UCSD-AML1 (cell line): Measurements from ENCODE around the gene MAP3K6.

Experiments used
- DNase-seq: peaks from one replicate; lab custom pipeline; 2025; ENCODE audit not compliant: unreplicated experiment; lab: John Stamatoyannopoulos, UW

The MAP3K6 gene

DNA sequence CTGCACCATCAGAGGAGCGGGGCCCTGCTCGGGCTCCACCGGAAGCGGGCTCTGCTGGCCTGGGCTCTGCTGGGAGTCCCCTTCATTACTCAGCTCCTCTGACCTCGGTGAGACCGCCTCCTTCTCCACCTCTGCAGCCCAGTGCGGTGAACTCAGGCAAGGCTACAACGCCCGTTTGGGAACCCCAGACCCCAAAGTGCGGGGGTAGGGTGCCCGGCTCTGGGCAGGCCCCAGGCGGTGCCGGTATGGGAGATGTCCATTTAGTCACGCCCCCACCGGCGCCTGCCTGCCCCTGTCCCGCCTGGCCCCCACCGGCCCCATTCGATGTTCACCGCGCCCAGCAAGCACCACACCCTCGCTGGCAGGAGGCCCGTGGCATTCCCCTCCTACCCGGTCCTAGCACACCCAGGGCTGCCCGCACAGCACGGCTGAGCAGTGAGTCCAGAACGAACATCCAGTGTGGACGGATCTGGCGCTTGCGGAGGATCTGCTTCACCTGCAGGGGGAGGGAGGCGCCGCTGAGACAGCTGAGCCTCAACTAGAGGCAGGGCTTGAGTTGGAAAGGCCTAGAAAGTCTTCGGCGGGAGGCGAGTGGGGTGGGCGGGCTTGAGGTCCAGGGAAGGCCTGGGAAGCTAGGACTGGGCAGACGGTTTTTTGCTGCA lies 10.0 kb downstream of the MAP3K6 start:
- no peak for DNase-seq

- no peak for DNase-seq
Measured at GRCh38 chr1:27356277-27356618, 10.5 kb downstream of the MAP3K6 start.

DNA sequence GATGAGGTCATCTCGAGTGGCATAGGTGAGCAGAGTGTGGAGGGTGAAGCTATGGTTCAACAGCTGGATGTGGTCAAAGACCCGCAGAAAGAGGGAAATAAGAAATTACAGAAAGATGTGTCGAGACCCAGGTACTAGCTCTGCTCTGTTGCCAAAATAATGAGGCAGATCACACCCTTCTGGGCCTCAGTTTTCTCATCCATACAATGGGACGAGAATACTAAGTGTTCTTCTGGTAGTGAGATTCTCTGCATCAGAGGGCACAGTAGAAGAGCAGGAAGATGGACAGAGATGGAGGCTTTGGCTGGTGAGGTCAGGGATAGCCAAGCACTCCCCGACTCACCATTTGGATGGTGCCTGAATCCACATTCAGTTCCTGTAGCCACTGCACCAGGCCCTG lies 11.1 kb downstream of the MAP3K6 start:
- DNase-seq: no peak

- DNase-seq: no peak
Measured at GRCh38 chr1:27353629-27354028, 13.1 kb downstream of the MAP3K6 start.

DNA sequence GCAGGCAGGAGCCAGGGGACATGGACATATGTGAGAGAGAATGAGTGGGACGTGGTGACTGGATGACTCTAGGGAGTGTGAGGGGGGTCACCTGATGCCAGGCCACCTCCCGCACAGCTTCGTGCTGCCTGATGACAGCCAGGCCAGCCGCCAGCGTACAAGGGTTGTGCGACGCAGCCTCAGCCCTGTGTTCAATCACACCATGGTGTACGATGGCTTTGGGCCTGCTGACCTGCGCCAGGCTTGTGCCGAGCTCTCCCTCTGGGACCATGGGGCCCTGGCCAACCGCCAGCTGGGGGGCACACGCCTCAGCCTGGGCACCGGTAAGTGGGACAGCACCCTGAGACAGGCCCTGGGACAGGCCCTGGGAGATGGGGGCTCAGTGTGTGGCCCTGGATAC lies 13.6 kb downstream of the MAP3K6 start:
- no peak for DNase-seq

- no peak for DNase-seq
Measured at GRCh38 chr1:27351541-27352107, 15.1 kb downstream of the MAP3K6 start.

- no peak for DNase-seq
Measured at GRCh38 chr1:27350663-27351540, 15.9 kb downstream of the MAP3K6 start.

DNA sequence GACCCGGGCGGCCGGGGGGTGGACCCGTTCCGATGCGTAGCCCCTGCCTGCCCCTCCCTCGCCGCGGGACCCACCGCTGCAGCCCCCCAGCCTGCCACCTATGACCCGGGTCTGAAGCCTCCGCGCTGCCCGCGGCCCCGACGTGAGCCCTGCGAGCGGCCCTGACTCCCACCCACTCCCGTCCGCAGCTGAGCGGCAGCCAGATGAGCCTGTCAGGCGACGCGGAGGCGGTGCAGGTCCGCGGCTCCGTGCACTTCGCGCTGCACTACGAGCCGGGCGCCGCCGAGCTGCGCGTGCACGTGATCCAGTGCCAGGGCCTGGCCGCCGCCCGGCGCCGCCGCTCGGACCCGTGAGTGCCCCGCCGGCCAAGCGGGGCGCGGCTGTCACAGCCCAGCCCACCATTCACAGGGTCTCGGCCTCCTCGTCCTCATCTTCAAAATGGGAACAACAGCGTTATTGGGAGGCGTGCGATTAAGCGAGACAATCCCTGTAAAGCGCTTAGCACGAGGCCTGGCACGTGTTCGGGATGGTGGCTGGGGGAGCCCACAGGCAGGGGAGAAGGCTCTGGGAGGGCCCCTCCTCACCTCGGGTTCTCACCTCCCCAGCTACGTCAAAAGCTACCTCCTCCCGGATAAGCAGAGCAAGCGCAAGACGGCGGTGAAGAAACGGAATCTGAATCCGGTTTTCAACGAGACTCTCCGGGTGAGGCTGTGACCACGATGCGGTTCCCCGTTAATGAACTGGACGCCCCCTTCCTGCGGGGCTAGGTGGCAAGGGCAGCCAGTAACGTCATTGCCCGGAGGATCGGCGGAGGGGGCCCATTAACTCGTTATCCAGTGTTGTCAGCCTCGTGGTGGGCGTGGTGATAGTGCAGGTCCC lies 16.7 kb downstream of the MAP3K6 start:
- DNase-seq: no peak

- no peak for DNase-seq
Measured at GRCh38 chr1:27348861-27349783, 17.6 kb downstream of the MAP3K6 start.

GRCh38 chr1:27346991-27347624 lies 19.7 kb downstream of the MAP3K6 start:
- no peak for DNase-seq

DNA sequence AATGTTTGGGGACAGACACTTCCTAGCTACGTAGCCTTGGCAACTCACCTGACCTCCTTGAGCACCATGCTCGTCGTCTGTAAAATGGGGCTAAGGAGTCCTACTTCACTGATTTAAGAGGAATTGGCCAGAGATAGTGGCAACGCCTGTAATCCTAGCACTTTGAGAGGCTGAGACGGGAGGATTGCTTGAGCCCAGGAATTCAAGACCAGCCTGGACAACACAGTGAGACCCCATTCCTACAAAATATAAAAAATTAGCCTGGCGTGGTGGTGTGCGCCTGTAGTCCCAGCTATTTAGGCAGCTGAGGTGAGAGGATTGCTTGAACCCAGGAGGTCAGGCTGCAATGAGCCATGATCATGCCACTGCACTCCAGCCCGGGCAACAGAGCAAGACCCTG lies 20.4 kb downstream of the MAP3K6 start:
- no peak for DNase-seq

DNA sequence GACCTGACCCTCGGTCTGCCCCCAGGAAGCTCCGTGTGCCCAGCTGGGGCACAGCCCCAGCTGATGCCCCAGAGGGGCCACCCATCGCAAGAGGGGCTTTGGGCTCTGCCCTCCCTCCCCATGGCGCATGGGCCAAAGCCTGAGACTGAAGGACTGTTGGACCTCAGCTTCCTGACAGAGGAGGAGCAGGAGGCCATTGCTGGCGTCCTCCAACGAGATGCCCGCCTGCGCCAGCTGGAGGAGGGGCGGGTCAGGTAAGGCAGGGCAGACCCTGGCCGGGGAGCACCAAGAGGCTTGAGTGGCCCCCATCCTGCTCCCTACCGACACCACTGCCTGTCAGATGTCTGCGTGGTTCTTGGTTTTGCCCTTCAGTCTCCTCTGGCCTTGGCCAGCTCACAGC lies 21.5 kb downstream of the MAP3K6 start:
- DNase-seq: no peak

- DNase-seq: no peak
Measured at GRCh38 chr1:27343639-27344025, 23.1 kb downstream of the MAP3K6 start.

- peak; percentile 88 for DNase-seq
Measured at GRCh38 chr1:27342778-27343638, 23.8 kb downstream of the MAP3K6 start.

- peak; percentile 39 for DNase-seq
Measured at GRCh38 chr1:27342391-27342777, 24.4 kb downstream of the MAP3K6 start.

DNA sequence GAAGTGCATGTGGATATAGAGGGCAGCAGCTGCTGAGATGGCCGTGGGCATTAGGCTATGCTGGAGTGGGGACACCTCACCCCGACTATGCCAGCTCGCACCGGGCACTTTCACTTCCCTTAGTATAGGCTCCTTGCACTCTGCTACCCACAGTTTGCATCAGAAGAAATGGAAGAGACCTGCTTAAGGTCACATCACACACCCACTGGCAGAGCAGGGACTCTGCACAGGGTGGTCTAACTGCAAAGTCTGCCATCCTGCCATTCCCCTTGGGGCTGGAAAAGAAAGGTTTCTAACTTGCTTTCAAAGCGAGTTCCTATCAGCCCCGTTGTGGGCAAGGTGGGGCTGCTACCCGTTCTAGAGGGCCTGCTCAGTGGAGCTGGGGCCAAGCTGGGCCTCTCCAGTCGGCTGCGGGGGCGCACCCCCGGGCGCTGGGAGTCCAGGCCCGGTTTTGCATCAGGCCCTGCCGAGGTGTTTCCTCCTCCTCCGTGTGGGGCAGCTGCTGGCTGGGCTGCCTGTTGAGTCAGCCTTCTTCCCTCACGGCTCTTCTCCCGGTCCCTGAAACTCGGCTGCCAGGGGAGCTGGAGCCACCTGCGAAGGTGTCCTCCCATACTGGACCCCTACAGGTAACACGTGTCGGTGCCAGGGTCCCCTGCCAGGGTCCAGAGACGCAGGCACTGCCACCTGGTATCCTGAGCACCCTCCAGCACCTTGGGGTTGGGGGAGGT lies 25.1 kb downstream of the MAP3K6 start, which contains the start of gene SYTL1:
SYTL1 (plus strand) TSS at position 498 of the 728 bp plus-strand sequence. CDS start 3,313 bp downstream, outside the sequence.
- peak; percentile 84 for DNase-seq

GRCh38 chr1:27339213-27339612 lies 27.5 kb downstream of the MAP3K6 start:
- no peak for DNase-seq

DNA sequence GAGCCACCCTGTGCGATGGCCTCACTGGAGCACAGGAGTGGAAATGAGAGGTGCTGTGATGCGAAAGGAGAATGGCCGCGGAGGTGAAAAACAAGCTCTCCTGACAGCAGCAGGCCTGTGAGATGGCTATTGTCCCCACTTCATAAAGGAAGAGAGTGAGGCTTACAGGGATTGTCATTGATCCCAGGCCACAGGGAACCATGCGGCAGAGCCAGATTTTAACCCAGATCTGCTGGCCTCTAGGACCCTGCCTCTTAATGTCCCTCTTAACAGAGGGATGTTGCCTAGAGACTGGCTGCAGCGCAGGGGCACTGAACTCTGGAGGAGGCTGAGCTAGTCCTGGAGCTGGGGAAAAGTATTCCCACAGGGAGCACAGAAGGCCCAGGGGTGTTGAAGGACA lies 28.0 kb downstream of the MAP3K6 start:
- DNase-seq: no peak
